Measurements from ENCODE around the gene CDKL2.

DNA sequence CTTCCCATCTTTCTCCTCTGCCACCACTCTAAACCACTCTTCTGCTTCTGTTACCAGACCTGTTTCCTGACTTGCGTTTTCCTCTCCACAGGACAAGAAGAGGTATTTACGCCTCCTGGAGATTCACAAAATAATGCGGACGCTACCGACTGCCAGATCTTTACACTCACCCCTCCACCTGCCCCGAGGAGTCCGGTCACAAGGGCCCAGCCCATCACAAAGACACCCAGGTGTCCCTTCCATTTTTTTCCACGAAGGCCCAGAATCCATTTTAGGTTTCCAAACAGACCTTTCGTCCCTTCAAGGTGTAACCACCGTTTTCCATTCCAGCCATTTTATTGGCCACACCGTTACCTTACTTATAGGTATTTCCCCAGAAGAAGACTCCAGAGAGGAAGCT lies 66.3 kb downstream of the CDKL2 start:
- TF ChIP-seq, protein P1, sequence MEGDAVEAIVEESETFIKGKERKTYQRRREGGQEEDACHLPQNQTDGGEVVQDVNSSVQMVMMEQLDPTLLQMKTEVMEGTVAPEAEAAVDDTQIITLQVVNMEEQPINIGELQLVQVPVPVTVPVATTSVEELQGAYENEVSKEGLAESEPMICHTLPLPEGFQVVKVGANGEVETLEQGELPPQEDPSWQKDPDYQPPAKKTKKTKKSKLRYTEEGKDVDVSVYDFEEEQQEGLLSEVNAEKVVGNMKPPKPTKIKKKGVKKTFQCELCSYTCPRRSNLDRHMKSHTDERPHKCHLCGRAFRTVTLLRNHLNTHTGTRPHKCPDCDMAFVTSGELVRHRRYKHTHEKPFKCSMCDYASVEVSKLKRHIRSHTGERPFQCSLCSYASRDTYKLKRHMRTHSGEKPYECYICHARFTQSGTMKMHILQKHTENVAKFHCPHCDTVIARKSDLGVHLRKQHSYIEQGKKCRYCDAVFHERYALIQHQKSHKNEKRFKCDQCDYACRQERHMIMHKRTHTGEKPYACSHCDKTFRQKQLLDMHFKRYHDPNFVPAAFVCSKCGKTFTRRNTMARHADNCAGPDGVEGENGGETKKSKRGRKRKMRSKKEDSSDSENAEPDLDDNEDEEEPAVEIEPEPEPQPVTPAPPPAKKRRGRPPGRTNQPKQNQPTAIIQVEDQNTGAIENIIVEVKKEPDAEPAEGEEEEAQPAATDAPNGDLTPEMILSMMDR (IDR thresholded peaks at IDR 0.05) = no peak
- TF ChIP-seq POLR2A (IDR thresholded peaks at IDR 0.05) = no peak

Measured in uterus (tissue), 2 donors.